Esophagus muscularis mucosa (tissue), 3 donors: ENCODE measurements around the gene POLN.

Experiments
- POLR2A ChIP-seq: fragments of 450-650 bp; IDR thresholded peaks from one replicate; pipeline ENCODE4 v1.6.1; 2017; ENCODE audit warnings: antibody characterized with exemption, moderate library complexity, mild to moderate bottlenecking, low read depth
- TF ChIP-seq, protein P1 (sequence below), 3 experiments: fragments of 200-600 bp in 2 of 3; fragments of 450-650 bp in 1 of 3; sonication (generic) in 2 of 3; IDR thresholded peaks; one replicate each; pipeline ENCODE4 v1.5.1; 2017 to 2019; ENCODE audit warnings: antibody characterized with exemption in 3 of 3, mild to moderate bottlenecking in 2 of 3, moderate library complexity in 1 of 3

DNA sequence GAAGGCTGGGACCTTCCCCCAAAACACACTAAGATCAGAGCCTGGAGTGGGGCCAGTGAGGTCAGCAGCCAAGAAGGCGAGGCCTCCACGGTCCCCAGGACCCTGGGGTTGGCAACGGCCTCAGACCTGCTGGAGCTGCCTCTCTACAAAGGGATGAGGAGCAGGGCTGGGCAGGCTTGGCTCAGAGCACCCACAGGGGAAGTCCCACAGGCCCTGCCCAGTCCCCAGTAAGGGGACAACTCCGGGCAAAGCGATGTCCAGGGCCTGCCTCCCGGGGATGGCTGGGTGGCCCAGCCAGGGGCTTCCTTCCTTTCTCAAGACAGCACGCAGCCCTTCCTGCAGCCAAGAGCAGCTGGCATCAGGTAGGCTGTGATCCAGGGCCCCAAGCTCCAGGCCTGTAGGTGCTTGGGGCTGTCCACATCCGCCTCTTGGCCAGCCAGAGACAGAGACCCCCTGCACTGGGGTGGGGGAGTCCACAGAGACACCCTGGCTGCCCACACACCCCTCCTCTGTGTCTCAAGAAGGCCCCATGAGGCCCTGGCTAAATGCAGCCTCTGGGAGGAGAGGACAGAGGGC, 14.3 kb upstream of the POLN start:
- TF ChIP-seq, protein P1, sequence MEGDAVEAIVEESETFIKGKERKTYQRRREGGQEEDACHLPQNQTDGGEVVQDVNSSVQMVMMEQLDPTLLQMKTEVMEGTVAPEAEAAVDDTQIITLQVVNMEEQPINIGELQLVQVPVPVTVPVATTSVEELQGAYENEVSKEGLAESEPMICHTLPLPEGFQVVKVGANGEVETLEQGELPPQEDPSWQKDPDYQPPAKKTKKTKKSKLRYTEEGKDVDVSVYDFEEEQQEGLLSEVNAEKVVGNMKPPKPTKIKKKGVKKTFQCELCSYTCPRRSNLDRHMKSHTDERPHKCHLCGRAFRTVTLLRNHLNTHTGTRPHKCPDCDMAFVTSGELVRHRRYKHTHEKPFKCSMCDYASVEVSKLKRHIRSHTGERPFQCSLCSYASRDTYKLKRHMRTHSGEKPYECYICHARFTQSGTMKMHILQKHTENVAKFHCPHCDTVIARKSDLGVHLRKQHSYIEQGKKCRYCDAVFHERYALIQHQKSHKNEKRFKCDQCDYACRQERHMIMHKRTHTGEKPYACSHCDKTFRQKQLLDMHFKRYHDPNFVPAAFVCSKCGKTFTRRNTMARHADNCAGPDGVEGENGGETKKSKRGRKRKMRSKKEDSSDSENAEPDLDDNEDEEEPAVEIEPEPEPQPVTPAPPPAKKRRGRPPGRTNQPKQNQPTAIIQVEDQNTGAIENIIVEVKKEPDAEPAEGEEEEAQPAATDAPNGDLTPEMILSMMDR (IDR thresholded peaks at IDR 0.05), result no peak
- no peak for TF ChIP-seq POLR2A
